COR-L47 (cell line): ENCODE data around the gene BCAS3.
A peak's percentile ranks its signal among the peaks of the same experiment; 100 is the strongest.
"Not testable (repeated sequence)": the region's sequence is repeated elsewhere in the genome, so short reads cannot be mapped to it uniquely, and the experiment has no call there.

Source experiments
- DNase-seq: peaks from one replicate; lab custom pipeline; 2025; lab: John Stamatoyannopoulos, UW

Gene BCAS3

DNA sequence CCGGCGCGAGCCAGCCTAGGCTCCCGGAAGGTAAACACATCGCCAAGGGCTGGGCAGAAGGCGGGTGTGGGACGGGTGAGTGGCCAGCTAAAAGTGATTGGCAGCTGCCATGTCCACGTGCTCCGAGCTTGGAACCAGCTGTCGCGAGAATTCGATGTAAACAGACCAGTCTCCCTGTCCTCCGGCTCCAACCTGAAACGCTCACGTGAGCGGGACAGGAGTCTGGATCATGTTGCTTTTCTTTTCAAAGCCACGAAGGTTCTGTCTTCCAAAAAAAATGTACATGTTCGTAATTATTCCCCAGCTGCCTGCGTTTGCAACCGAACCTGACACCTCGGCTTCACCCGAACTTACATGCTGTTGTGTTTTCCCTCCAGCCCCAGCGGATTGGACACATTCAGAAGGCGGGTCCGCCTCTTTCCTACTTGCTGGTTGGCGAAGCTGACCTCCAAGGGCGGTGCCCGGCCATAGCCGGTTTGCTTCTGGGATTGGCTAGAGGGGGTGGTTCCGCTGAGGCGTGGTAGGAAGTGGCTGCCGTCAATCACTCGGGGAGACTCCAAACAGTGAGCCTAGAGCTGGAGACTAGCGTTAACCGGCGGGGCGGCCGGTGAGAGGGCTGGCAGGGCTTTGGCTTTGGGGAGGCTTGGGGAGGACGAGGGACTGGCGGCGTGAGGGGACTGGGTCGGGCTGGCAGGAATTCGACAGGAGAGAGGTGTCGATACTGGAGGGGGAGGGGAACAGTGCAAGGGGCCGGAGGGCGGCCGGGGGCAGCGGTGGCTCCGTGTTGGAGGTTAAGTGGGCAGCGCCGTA lies at the start of gene BCAS3:
Gene BCAS3, plus strand, starts transcription at position 544 of the 810 bp plus-strand sequence.
- DNase-seq, result peak; percentile 98

DNA sequence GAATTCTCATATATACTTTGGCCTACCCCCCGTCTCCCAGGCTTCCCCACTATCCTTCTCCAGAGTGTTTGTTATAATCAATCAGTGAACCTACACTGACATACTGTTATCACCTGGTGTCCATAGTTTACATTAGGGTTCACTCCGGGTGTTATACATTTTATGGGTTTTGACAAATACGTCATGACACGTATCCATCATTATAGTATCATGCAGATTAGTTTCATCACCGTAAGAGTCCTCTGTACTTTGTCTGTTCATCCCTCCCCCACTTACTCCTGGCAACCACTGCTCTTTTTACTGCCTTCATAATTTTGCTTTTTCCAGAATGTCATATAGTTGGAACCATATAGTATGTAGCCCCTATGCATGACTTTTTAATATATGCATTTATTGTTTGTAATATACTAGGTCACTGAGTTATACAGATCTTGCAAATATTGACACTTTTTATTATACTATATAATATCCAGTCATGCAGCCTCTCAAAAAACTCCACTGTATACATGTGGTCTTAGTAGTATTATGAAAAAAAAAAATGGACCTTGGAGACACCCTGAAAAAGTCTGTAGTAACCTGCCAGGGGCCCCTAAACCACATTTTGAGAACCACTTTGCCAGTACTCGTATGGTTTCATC lies 49.3 kb upstream of the BCAS3 start:
- no peak for DNase-seq

DNA sequence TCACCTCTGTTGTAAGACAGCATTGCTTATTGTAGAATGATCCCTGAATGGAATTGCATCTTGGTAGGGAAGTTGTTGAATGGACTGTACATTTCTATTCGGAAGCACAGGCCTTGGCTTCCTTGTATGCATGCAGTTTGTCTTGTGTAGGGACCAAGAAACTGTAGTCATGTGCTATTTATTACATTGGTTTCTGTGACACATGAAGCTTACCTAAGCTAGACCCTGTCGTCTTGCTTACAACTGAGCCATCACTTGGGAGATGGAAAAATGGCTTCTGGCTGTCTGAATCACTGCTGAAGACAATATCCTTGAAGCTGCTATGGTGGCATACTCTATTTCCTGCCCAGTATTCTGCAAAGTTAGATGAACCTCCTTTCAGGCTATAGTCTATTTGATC lies 48.5 kb upstream of the BCAS3 start:
- no peak for DNase-seq

DNA sequence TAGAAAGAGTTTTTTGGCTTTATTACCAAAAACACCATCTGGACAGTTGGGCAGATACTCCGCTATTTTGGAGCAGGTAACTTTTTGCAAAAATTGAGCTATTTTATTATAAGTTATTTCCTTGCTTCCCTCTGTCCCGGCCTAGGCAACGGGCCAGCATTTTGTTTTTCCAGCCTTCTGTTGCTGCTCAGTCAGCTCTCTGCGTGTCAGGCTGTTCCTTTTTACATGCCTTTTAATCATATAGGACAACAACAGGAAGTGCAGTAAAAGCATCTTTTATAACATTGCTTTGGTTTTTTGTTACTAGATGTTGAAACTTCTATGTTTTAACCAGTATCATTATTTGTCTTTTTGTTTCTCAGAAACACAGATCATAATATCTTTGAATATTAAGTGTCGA lies 47.3 kb upstream of the BCAS3 start:
- no peak for DNase-seq

DNA sequence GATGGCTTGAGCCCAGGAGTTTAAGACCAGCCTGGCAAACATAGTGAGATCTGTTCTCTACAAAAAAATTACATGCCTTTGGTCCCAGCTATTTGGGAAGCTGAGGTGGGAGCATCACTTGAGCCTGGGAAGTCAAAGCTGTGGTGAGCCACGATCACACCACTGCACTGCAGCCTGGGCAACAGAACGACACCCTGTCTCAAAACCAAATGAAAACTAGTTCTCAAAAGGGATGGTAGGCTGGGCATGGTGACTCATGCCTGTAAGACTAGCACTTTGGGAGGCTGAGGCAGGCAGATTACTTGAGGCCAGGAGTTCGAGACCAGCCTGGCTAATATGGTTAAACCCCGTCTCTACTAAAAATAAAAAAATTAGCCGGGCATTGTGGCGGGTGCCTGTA lies 46.5 kb upstream of the BCAS3 start:
- DNase-seq, result no peak

DNA sequence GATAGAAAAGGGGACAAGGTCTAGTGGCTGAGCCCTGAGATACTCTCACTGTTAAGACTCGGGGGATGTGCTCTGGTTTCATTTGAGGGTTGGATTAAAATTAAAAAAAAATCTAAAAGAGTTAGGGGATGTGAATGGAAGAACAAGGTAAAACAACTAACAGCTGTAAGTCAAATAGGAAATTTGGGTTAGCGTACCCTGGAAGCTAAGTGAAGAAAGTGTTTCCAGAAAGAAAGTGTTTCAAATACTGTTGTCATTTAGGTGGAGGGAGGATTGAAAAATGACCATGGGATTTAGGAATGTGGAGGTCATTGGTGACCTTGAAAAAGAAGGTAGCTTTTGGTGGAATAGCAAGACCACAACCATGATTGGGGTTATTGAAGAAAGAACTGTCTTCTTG lies 40.0 kb upstream of the BCAS3 start:
- no peak for DNase-seq

DNA sequence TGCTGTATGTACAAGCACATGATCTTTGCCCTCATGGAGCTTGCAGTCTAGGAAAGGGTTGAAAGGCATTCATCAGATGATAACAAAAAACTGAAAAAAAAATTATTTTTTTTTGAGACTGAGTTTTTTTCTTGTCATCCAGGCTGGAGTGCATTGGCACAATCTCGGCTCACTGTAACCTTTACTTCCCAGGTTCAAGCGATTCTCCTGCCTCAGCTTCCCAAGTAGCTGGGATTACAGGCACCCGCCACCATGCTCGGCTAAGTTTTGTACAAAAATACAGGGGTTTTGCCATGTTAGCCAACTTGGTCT lies 38.7 kb upstream of the BCAS3 start:
- no peak for DNase-seq

DNA sequence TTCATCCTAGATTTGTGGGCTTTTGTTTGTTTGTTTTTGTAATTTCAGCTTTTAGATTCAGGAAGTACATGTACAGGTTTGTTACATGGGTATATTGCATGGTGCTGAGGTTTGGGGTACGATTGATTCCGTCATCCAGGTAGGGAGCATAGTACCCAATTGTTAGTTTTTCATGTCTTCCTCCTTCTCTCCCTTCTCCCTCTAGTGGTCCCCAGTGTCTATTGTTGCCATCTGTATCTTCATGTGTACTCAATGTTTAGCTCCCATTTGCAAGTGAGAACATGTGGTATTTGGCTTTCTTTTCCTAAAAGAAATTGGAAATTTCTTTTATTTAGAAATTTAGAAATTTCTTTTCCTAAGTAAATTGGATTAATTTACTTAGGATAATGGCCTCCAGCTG lies 37.1 kb upstream of the BCAS3 start:
- DNase-seq, result no peak

DNA sequence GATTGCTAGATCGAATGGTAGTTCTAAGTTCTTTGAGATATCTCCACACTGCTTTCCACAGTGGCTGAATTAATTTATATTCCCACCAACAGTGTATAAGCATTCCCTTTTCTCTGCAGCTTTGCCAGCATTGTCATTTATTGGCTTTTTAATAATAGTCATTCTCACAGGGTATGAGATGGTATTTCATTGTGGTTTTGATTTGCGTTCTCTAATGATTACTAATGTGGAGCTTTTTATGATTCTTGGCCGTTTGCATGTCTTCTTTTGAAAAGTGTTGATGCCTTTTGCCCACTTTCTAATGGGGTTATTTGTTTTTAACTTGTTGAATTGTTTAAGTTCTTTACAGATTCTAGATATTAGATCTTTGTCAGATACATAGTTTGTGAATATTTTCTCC lies 36.5 kb upstream of the BCAS3 start:
- DNase-seq, result no peak

DNA sequence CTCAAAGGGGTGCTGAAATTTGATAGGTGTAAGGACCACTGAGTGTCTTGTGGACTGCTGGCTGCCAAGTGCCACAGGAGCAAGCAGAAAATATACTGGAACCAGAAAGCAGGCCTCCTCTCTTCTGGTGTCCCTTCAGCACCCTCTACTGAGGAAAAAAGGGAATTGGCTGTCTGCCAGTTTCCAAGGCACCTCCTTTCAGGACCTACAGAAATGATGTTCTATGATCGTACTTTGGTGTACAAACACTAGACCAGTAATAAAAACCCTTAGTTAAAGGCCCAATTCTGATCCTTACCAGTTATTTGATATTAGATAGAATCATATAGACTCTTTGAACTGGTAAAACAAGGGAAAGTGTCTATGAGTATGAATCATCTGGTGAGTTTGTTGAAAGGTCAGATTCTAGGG lies 35.8 kb upstream of the BCAS3 start:
- peak; percentile 76 for DNase-seq

DNA sequence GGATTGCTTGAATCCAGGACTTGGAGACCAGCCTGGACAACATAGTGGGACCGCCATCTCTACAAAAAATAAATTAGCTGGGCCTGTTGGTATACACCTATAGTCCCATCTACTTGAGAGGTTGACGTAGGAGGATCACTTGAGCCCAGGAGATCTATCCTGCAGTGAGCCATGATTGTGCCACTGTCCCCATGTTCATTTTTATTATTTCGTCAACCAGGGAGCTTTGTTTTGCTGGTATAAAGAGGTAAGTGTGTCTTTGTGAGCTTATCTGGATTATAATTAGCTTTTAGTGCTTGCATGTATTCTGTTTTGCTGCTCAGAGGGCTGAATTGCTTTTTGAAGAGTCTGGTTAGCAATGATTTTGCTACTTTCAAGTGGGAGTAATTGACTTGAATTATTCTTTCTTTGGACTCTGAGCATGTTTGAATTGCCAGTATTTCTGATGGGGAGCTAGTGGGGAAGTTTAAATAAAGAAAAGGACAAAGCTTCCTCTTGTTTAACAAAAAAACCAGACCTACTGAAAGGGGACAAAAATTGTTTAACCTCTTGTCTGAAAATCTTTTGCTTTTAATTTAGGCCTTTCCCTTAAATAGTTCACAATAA lies 31.6 kb upstream of the BCAS3 start:
- no peak for DNase-seq

DNA sequence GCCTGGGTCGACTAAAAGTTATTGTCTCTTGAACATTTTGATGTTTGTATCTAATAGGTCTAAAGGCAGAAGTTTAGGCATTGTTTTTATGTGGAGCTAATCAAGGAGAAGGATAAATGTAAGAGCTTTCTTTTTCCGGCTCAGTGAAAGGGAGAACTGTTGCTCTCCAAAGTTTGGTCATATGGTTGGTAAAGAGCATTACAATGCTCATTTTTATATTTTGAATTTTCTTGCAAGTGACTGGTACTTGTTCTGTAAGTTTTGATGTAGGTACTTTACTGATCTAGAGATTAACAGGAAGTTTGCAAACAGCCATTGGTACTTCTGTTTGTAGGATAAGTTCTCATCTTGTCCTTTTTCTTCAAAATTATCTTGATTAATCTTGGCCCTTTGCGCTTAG lies 30.9 kb upstream of the BCAS3 start:
- no peak for DNase-seq

DNA sequence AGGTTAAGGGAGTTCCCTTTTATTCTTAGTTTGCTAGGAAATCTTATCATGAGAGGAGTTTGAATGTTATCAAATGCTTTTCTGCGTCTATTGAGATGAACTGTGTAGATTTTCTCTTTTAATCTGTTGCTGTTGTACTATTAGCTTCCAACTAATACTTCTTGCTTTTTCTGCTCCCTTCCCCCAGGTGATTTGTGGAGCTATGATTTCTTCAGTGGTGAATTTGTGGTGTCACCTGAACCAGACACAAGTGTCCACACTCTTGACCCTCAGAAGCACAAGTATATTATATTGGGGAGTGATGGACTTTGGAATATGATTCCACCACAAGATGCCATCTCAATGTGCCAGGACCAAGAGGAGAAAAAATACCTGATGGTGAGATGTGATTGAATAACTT lies 29.9 kb upstream of the BCAS3 start:
- DNase-seq, result no peak

DNA sequence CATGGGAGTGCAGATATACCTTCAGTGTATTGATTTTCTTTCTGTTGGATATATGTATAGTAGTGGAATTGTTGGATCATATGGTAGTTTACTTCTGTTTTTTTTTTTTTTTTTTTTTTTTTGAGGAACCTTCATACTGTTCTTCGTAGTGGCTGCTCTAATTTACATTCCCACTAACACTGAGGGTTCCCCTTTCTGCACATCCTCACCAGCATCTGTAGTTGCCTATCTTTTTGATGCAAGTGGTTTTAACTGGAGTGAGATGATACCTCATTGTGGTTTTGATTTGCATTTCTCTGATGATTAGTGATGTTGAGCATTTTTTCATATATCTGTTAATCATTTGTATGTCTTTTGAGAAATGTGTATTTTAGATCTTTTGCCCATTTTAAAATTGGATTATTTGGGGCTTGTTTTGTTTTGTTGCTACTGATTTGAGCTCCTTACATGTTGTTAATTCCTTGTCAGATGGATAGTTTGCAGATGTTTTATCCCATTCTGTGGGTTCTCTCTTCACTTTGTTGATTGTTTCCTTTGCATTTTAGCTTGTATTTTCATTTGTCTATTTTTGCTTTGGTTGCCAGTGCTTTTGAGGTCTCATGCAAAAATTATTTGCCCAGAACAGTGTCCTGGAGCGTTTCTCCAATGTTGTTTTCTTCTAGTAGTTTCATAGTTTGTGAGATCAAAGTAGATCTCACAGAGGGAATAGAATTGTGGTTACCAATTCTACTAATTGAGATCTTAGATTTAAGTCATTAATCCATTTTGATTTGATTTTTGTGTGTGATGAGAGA lies 25.0 kb upstream of the BCAS3 start:
- no peak for DNase-seq

DNA sequence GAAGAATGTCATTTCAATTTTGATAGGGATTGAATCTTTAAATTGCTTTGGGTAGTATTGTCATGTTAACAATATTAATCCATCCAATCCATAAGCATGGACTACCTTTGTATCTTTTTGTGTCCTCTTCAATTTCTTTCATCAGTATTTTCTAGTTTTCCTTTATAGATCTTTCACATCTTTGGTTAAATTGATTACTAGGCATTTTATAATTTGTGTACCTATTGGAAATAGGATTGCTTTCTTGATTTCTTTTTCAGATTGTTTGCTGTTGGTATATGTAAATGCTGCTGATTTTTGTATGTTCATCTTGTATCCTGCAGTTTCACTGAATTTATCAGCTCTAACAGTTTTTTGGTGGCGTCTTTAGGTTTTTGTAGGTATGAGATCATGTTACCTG lies 24.1 kb upstream of the BCAS3 start:
- no peak for DNase-seq

DNA sequence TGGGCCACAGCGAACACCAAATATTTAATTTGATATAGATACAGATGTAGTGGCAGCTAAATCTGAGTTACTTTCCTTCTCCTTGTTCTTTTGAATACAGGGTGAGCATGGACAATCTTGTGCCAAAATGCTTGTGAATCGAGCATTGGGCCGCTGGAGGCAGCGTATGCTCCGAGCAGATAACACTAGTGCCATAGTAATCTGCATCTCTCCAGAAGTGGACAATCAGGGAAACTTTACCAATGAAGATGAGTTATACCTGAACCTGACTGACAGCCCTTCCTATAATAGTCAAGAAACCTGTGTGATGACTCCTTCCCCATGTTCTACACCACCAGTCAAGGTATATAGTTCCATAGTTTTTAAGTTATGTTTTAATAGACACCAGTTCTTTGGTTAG lies 21.2 kb upstream of the BCAS3 start:
- DNase-seq, result no peak

DNA sequence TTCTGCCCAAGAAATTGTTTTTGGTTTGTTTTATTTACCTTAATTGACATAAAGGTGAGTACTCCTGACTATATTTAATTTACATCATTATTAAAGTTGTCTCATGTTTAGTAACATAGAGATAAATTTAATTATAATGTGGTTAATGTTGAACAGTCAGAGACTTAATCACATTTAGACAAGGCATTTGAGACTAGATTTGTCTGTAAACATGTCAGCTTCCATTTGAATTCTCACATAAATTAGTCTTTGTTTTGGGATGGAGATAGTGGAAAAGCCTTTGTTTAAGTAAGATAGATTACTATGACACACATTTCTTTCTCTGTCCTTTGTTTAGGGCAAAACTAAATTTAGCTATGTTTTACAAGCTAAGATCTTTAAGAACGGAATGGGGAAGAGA lies 18.5 kb upstream of the BCAS3 start:
- DNase-seq, result no peak

DNA sequence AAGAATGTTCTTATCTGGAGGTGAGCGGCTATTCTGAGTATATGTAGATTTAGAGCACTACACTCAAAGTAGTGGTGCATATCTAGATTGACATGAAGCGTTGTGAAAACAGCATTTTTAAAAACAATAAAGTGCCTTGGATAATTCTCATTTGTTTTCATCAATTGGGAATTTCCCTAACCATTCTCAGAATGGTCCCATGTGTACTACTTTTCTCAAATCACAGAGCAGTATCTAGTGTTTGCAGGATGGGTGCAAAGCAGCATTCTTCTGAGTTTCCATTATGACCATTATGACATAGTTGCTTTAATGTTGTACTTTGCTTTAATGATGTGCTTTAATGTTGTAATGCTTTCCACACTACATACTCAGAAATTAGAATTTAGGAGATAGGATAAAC lies 16.2 kb upstream of the BCAS3 start:
- DNase-seq, result no peak

DNA sequence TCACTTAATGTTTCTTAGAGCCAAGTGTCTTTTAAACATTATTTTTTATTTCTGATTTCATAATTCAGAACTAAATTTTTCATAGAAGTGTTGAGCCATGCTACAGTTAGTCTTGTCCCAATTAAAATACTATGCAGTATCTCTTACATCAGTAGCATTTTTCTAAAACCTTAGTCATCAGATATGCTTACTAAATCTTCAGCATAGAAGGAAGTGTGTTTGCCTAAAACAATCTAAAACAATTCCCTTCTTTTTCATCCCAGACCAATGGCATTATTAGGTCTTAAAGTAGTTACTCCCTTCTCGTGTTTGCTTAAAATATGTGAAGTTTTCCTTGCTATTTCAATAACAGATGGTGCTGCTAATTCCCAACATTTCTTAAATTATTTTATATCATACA lies 13.6 kb upstream of the BCAS3 start:
- DNase-seq, result no peak

DNA sequence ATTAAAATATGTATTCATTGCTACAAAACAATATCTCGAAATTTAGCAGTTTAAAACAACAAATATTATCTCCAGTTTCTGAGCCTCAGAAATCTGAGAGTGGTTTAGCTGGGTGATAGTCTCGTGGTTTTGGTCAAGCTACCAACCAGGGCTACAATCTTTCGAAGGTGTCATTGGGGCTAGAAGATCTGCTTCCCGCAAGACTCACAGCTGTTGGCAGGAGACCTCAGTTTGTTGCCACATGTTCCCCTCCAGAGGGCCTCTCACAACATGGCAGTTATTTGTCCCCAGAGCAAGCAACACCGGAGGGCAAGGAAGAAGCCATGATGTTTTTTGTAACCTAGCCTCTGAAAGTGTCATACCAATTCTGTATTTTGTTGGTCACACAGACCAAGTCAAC lies 12.0 kb upstream of the BCAS3 start:
- no peak for DNase-seq

DNA sequence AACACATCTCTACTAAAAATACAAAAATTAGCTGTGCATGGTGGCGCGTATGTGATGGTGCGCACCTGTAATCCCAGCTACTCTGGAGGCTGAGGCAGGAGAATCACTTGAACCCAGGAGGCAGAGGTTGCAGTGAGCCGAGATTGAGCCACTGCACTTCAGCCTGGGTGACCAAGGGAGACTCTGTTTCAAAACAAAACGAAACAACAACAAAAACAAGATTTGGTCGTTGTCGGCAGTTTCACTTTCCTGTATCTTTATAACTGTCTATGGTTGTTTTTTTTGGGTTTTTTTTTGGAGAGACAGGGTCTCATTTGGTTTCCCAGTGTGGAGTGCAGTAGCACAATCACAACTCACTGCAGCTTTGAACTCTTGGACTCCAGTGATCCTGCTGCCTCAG lies 8.9 kb upstream of the BCAS3 start:
- DNase-seq, result not testable (repeated sequence)

DNA sequence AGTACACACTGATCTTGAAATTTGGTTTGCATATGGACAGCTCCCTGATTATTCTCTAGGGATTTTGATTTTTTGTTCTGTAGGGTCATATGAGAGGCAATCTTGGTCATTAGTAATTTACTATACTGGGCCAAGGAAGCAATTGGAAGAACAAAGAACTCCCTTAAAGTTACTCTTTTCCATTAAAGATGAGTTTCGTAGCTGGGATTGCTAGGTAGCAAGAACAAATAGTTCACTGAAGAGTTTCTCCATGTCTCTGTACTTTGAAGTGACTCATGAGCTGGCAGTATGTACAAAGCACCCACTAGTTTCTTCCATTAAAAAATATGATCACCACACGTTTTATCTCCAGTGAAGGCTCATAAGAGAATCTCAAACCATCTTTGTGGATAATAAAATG lies 6.2 kb upstream of the BCAS3 start:
- no peak for DNase-seq

DNA sequence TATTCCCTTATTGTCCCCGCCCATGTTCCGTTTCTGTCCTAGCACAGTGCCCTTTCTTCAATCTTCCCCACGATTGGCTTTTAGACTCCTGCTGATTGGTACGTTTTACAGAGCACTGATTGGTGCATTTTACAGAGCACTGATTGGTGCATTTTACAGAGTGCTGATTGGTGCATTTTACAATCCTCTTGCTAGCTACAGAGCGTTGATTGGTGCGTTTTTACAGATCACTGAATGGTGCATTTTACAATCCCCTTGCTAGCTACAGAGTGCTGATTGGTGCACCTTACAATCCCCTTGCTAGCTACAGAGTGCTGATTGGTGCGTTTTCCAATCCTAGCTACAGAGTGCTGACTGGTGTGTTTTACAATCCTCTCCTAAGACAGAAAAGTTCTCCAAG lies 3.0 kb upstream of the BCAS3 start:
- DNase-seq, result not testable (repeated sequence)
